Dermis blood vessel endothelial cell (primary cell): ENCODE data around the gene KLHL36. TPM values are rescaled to one million over a fixed set of nuclear protein-coding genes. Genes with fewer than 3 reads are reported as not detected.

Experiments
- DNase-seq: peaks from one replicate; pipeline ENCODE4 v3.0.0; 2010
- total RNA-seq: library from RNA; depleted of rRNA; stranded (reverse); fragments of >200 nt; gene quantifications from 2 replicates; pipeline ENCODE4 v1.2.3, GENCODE V29; 2014

Gene KLHL36
- 68.8 and 74.0 TPM in 2 replicates for total RNA-seq

GRCh38 chr16:84647828-84648594, at the start of gene KLHL36:
KLHL36 (plus strand) TSS chr16:84648511; CDS start chr16:84650868, 2,357 bp downstream.
- peak; percentile 57 for DNase-seq

GRCh38 chr16:84599521-84600202, 48.6 kb upstream of the KLHL36 start:
- DNase-seq: peak; percentile 78

GRCh38 chr16:84600343-84601229, 47.7 kb upstream of the KLHL36 start:
- peak; percentile 34 for DNase-seq

DNA sequence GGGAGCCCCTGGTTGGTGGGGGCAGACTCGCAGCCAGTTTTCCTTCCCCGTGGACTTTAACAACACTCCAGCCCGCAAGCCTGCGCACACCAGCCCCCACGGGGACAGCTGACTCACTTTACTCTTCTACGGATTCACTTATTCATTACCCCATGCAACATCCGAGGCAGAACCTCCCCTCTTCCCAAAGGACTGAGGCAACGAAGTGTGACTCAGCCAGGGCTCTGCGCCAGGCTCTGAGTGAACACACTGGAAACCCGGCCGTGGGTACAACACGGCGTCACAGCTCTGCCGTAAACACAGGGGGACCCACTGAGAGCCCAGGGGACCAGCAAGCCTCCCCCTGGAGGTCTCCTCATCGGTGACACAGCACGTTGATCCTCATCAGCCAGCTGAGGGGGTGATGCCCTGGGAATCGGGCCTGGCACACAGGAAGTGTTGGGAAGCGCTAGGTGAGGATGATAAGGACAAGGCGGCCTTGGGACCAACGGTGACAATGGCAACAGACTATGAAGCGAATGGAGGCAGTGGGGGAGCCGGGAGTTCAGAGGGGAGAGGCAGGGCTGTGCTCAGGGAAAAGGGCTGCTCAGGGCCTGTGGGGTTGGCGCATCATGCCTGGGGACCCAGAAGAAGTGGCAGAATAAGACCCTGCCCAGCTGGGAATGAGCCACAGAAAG, 45.0 kb upstream of the KLHL36 start:
- peak; percentile 88 for DNase-seq

DNA sequence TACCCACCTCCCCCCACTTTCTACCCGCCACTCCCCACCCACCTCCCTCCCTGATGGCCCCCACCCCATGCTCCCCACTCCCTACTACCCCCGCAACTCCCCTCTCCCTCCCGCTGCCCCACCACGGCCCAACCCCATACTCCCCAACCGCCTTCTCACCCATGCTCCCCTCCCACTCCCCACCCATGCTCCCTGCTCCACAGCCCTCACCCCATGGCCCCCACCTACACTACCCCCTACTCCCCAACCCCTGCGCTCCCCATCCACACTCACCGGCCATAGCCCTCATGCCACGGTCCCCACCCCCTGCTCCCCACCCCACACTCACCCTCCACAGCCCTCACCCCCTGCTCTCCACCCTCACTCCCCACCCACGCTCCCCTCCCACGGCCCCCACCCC, 44.4 kb upstream of the KLHL36 start:
- DNase-seq: no peak

DNA sequence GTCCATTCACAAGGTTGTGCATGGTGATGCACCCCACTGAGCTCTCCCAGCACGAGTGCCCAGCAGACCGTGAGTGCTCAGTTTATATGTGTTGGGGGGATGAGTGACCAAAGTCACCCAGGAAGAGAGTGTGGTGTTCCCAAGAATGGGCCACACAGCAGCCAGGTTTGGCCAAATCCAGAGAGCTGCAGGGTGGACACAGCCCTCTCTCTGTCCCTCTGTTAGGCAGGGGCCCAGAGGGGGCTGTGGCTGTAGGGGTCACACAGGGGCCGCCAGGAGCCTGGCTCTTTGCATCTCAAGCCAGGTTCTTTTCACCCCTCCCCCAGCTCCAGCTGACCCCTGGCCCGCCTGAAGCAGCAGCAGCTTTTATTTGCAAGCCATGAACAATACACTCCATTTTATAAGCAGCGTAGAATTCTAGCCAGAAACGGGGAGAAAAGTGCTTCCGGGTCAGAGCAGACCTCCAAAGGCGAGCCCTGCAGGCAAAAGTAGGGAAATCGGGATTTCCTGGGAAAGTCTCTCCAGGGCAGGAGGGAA, 43.8 kb upstream of the KLHL36 start:
- DNase-seq: no peak

GRCh38 chr16:84605339-84605848, 42.9 kb upstream of the KLHL36 start:
- DNase-seq: no peak

DNA sequence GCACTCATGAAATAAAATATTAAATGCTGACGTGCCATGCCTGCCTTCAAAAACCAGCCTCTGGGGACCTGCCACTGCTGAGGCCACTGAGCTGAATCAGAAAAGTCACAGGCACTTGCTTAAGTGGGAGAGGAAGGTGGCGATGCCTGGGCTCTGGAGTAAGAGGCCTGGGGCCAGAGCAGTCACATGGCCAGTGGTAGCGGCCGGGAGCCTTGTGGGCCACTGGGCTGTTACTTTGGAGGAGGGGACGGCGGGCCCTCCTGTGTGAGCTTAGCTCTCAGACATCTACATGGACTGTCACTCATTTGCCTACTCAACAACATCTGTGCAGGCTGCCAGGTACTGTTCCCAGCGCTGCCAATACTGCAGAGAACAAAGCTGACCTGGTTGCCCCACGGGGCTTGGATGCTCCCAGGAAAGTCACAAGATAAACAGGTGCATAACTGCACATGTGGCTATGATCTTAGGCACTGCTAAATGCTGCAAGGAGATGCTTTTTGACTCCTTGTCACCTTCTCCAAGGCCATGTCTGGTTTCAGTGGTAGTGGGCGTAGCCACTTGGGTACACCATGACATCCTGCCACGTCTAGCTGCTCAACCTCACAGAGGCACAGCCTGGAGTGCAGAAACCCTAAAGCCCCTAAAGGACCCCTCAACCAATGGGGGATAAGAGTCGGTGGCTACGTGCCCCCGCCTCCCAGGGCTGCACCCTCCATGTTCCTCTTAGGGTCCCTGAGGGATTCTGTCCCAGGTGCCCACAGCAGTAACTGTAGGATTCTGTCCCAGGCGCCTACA, 42.0 kb upstream of the KLHL36 start:
- DNase-seq: no peak

DNA sequence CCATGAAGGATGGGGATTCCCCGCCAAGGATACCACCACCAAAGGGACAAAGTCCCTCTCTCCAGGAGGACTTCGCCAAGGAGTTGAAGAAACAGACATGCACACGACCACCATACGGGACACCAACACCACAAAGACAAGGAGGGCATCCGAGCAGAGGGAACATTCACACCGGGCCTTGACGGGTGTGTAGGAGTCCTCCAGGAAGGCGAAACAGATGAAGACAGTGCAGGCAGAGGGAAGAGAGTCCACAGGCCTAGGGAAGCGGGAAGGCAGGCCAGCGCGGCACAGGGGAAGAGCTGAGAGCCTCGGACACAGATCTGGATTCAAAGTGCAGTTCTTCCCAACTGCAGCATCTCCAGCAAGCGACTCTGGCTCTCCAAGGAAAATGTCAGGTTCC, 41.2 kb upstream of the KLHL36 start:
- no peak for DNase-seq

DNA sequence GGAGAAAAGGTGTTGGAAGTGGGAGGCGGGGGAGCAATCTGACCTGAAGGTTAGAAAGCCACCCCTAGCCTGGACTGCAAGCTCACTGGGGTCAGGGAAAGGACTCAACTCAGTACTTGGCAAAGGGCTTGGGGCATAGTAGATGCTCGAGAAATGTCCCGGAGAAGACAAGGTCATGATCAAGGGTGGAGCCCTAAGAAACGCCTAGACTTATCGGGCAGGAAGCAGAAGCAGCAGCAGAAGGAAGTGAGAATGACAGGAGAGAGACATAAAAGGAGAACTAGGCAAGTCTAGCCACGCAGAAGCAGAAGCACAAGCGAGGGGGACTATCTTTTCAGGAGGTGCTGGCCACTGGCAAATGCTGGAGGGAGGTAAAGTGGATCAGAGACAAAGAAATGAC, 40.6 kb upstream of the KLHL36 start:
- no peak for DNase-seq

GRCh38 chr16:84608282-84608681, 40.0 kb upstream of the KLHL36 start:
- DNase-seq: no peak

DNA sequence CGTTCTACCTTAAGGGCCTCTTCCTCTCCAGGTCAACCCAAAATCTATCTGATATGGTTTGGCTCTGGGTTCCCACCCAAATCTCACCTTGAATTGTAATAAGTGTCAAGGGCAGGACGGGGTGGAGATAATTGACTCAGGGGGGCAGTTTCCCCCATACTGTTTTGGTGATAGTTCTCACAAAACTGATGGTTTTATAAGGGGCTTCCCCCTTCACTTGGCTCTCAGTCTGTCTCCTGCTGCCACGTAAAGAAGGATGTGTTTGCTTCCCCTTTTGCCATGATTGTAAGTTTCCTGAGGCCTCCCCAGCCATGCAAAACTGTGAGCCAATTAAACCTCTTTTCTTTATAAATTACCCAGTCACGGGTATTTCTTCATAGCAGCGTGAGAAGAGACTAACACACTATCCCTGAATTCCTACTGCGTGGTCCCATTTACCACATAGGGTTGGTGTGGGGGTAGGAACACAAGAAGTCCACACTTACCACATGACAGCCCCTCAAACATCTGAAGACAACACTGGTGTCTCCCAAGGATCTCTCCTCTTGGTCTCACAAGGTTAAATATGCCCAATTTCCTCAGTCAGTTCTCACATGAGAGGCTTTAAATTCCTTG, 38.6 kb upstream of the KLHL36 start:
- no peak for DNase-seq

DNA sequence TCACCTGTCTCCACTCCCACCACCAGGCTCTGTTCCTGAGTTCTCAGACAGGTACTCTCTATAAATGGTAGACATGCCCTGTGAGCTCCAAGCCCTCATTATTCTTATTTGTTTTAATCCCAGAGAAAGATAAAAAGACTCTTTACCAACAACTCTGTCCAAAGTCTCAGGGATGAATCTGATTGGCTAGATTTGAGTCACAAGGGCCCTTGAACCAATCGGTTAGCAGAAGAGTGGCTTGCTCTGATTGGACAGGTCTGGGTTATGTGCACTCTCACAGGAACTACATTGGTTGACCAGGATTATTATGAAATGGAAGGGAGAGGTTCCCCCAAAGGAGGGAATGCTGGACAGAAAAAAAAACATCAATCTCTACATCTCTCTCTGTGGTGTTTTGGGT, 37.9 kb upstream of the KLHL36 start:
- DNase-seq: no peak

DNA sequence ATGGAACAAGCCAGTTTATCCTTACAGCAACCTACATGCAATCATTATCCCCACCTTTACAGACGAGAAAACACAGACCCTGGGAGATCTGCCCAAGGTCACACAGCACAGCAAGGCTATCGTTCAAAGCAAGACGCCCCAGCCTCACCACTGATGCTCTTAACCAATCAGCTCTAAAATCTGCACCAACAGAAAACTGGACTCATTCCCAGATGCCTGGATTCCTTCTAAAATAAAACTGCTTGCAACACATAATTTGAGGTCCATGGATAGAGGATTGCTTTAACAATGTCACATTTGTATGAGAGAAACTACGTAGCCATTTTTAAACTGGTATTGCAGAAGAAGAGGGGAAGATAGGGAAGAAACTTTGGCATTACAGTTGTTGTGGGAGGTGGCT, 37.3 kb upstream of the KLHL36 start:
- DNase-seq: no peak

DNA sequence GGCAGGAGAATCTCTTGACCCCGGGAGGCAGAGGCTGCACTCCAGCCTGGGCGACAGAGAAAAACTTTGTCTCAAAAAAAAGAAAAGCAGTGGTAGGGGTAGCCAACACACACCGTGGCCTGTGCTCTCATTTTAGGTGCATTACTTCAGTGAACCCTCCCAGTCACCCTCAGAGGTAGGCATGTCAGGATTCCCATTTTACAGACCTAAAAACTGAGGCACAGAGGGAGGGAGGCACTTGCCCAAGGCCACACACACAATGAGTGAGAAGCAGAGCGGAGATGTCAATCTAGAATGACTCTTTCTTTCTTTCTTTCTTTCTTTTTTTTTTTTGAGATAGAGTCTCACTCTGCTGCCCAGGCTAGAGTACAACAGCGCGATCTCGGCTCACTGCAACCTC, 35.6 kb upstream of the KLHL36 start:
- no peak for DNase-seq

DNA sequence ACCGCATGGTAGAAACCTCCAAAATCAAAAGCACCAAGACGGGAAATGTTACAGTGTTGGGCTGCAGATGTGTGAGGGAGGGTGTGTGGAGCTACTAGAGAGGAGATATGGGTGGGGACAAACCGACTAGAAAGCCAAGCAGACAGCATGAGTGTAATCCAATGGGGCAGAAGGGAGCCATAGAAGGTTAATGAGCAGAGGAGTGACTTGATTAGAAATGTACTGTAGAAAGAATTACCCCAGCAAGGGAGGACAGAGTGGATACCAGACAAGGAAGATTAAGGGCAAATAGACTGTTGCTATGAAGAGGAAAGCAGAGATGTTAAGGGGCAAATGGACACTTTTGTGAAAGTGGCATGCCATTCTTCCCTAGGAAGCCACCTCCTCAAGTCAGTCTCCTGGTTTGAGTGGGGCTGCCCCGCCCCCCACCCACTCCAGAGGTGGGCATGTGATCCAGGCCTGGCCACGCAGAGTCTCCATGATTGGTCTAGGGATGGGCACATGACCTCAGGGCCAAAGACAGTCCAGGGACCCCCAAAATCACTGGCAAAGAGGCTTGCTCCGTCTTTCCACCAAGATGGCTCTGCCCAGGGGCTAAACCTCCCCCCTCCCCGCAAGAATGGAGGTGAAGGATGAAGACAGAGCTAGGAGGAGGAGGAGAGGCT, 34.8 kb upstream of the KLHL36 start:
- DNase-seq: no peak

- no peak for DNase-seq
These were observed 34.2 kb upstream of the KLHL36 start for GRCh38 chr16:84614073-84614459.

- DNase-seq: no peak
These were observed 33.7 kb upstream of the KLHL36 start for GRCh38 chr16:84614623-84614967.

DNA sequence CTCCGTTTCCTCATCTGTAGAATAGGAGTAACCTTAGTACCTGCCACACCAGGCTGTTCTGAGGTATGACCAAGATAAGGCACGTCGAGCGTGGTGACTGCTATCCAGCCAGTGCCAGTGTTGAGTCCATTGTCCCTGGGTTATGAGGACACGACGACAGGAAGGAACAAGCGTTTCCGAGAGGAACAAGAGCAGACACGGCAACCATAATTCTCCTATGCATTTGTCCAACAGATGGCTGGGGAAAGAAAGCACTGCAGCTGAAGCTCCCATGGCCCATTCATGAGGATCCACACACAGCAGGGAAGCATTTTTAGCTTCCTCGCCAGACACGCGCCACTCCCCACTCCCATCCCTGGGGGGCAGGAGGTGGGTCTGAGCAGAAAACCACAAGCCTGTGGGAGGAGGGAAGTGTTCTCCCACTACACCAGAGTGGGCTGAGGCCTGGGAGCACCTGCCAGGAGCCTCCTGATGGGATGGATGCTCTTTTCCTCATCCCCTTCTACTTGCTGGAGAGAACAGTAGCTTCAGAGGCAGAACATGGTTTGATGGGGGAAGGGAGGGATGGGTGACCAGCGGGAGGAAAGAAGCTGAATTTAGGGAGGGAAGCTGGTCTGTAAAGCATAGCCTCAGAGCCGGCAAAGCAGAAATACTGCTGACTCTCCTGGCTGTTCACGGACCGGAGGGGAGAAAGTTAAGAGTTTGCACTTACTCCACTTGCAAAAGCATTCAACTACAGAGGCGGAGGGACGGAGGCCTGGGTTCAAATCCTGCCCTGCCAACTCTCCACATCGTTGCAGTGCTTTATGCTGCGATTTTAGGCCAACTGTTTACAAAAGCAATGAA, 33.1 kb upstream of the KLHL36 start:
- DNase-seq: peak; percentile 35
